GM18499 (cell line): ENCODE measurements around the gene MAPK8.

ENCODE experiments used
- ATAC-seq: cut with Tn5 transposase; IDR thresholded peaks from one replicate; pipeline ENCODE4 v1.9.1; 2021; ENCODE audit warnings: moderate number of reproducible peaks; ENCODE audit not compliant: insufficient read depth, unreplicated experiment

MAPK8 gene

DNA sequence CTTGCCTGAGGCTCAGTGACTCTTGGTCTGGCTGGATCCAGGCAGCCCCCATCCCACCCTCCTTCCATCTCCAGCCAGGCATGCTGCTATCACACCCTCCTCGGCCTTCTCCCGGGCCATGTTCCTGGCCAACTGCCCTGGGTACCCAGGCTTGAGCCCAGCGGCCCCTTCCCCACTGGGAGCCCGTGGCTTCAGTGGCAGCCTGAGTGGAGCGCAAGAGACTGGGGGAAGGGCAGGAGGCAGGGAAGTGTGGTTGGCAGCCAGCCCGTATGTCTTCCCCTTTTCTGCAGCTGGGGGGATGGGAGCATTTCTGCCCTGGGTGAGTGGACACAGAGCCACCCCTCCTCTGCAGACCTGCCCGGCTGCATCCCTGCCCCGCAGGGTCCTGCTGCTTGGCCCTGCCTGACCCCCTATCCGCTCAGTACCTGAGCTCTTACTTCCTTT, 149.9 kb downstream of the MAPK8 start:
- ATAC-seq: no peak

DNA sequence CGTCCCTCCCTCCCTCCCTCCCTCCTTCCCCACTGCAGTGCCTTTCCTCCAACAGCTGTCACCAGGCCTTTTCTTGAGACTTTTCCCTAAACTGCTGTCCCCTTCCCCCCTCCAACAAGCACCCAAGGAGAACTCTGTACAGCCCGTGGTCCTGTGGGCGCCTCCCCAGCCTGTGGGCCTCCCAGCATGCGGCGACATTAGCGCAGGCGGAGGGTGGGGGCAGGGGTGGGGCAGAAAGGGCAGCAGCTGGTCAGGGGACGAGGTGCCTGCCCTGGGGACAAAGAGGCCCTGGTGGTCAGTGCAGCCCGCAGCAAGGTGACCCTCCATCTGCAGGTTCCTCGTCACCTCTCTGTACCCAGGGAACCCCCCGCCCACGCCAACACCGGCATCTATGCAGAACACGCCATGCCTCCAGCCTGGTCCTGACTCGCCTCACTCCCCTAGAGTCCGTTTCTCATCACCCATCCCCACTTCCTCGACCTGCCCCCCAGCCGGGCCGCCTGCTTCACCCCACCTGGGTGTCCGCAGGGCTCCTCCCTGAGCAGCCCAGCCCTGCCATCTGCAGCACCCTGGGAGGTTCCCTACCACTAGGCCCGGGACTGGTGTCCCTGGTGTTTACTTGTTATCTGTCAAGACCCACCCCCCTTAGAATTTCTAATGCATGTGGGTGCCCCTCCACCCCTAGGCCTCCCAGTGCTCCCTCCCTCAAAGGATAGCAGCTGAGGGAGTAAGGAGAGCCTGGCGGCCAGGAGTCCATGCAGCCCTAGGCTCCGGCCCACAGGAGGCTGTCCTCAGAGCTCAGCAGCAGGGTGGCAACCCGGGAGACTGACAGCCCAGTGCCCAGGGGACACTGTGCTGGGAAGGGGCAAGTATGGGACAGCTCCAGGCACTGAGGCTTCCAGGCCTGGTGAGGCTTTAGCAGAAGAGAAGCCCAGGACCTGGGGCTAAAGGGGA, 150.6 kb downstream of the MAPK8 start:
- ATAC-seq: no peak

DNA sequence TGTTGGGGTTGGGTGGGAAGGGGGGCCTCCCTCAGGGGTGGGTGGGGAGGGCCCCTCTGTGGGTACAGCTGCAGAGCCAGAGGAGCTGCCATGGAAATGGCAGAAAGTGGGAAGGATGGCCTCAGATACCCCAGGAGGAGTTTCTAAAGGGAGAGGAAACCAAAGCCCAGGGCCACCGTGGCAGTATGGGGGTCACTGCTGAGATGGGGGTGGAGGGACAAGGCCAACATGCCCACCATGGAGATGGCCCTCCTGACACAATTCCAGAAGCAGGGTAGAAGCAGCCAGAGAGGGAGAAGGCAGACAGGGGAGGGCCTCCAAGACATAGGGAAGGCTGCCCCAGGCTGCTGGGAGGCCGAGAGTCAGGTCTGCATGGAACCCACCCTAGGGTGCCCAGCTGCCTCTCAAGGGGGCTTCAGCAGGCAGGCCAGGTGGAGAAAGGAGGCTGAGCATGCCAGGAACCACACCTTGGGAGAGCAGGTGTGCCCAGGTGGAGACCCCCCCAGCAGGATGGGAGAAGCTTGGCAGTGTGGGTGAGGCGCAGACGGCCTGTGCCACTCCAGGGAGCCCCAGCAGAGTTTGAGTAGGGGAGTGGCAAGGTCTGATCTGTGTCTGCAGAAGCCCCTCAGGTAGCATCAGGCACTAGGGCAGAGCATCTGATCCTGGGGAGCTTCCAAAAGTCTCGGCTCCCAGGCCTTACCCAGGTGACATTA, 151.6 kb downstream of the MAPK8 start:
- no peak for ATAC-seq

DNA sequence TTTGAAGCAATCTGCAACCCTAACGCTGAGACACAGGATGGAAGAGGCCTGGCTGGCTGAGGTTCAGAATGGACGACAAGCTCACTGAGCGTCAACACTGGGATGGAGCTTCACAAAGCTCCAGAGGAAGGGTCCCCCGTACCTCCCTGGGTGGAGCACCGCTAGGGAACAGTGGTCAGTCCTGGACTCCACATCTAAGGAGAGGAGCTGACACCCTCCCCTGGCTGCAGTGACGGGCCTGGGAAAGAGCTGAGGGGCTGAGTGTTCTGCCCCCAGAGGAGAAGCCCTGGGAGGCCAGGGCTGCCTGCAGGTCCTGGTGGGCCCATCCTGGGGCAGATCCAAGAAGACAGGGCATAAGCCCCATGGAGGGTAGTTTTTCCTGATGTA, 152.2 kb downstream of the MAPK8 start:
- no peak for ATAC-seq

DNA sequence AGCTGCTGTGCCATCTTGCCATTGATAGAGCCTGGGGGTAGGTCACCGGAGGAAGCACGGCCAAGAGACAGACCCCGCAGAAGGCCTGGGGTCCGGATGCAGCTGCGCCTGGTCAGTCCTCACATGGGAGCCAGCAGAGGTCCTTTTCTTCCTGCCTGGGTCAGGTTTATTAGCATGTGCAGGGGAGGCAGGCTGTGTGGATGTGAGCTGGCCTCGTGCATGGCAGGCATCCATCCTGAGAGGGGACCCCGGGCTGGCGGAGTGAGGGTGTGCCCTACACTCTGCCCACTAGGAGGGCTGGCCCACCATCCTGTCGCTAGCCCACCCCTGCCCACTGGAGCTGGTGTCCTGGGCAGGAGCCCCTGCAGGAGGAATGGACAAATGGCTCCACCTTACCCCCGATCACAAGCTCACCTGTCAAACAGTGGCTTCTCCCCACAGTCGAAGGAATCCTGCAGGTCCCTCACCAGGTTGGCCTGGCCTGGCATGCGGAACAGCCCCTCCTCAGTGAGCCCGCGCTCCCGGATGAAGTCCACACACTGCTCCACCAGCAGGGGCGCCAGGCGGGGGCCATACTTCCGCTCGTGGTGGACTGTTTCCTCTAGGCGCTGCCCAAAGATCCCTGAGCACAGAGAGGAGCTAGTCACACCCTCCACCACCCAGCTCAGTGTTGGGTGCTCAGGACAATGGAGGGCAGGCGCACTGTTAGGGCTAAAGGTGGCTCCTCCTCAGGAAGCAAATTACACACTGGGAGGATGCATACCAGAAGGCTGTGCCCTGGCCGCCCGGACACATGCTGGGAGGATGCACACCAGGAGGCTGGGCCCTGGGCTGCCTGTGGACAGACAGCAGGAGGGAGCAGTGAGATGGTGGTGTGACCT, 153.0 kb downstream of the MAPK8 start:
- no peak for ATAC-seq

DNA sequence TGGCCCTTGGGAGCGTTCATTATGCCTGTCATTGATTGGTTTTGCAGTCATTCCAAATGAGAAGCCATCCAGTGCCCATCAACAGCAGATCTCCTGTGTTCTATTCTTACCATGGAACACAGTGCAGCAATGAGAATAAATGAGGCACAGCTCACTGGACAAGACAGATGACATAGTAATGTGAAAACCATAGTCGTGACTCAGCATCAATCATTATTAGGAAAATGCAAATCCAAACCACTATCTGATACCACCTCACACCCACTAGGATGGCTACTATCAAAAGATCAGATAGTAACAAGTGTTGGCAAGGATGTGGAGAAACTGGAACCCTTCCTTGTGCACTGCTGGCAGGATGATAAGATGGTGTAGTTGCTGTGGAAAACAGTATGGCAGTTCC, 153.7 kb downstream of the MAPK8 start:
- ATAC-seq: no peak

DNA sequence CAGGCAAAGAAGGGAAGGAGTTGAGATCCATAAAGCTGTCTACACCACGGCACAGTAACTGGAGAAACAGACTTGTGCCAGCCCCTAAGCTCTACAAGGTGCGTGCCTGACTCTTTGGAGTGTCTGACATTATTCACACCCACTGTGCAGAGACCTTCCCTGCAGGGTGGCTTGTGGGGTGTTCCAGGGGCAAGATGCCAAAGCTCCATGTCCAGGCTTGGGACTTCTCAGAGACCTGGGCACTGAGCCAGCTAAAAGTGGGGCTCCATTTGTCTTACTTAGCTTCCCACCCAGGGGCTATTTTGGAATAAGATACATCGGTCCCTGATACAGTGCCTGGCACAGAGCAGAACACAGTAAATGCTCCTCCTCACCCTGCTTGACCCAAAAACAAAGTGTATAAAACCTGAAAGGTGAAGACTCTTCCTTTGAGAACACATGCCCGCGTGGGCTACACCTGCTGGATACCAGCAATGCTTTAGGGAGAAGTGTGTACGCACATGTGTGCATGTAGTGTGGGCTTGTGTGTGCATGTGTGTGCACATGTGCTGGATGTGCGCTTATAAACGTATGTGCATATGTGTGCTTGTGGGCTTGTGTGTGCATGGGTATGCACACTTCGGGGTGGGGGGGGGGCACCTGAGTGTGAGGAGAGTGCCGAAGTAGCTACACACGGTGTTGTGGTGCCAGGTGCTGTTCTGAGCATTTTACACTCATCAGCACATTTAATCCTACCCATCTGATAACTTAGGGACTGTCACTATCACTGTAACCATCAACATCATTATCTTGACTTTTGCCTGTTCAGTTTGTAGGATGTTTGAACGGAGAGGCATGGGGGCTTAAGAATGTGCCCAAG, 155.4 kb downstream of the MAPK8 start:
- no peak for ATAC-seq

DNA sequence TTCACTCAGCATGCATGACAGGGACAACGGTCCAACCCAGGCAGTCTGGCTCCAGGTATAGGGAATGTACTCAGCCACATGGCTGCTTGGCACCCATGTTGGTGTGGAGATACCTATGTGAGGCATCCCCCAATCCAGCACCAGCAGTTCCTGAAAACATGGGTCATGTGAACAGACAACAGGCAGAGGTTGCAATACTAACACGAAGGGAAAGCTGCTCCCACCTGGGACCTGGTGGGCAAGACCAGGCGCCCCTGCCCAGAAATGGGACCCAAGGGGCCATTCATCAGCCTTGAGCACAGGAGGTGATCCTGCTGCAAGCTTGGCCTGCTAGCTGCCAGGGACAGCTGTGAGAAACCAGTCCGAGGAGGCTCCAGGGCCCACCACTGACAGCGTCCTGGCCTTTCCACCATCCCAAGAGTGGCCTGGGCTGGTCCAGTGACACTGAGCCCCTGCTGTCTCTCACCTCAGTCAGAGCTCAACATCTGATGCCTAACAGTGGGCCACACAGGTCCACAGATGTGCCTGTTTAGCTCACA, 156.1 kb downstream of the MAPK8 start:
- no peak for ATAC-seq

DNA sequence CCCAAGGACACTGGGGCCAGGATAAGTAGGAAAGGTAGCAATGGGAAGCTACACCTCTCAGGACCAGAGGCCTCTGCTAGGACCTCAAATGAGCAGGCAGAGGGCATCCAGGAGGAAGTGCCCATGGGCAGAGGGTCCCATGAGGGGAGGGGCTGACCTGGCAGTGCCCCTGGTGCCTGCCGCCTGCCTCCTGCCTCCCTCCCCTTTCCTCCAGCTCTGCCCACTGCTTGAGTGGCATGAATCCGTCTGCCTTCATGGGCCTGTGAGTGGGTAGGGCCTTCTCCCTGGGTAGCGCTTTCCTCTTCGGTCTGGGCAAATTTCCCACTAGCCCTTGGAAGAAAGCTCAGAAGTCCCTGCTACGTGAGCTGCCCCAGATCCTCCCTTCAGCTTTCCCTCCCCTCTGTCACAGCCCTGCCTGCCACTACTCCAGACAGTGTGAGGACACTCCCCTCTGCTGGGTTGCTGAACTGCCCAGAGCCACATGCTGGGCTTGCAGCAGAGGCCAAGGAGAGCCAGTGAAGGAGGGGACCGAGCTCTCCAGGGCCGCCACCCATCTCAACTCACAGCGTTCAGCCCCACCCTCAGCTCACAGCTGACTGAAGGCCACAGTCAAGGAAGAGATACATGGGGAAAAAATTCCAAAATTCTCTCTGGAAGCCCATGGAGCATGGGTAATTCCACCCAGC, 157.0 kb downstream of the MAPK8 start:
- ATAC-seq: no peak

DNA sequence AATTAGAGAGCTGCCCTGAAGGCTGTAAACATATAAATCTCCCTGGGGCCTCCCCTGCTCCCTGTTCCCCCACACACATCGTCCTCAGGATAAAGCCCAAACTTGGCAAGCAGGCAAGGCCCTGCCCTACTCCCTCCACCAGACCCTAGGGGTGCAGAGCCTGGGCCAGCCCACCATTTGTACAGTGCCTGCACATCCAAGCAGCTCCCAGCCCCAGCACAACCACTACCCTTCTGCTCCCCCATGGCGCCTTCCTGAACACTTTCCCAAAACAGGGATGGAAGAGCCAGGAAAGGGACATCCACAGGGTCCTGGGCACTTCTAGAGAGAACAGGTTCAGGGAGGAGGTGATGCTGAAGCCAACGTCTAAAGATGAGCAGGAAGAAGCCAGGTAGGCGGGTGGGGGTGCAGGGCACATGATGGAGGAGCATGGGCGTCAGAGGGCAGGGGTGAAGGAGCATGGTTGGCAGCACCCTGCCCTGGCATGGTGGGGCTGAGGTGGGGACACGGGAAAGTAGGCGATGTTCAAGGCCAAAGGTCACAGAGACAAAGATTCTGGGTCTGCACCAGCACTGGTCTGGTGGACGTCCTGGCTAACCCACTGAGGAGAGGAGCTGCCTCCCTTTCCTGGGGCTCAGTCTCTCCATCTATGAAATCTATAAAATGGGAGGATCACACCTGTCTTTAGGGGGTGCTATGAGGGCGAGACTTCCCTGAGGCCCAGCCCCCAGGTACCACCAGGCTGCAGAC, 157.8 kb downstream of the MAPK8 start:
- ATAC-seq: no peak

DNA sequence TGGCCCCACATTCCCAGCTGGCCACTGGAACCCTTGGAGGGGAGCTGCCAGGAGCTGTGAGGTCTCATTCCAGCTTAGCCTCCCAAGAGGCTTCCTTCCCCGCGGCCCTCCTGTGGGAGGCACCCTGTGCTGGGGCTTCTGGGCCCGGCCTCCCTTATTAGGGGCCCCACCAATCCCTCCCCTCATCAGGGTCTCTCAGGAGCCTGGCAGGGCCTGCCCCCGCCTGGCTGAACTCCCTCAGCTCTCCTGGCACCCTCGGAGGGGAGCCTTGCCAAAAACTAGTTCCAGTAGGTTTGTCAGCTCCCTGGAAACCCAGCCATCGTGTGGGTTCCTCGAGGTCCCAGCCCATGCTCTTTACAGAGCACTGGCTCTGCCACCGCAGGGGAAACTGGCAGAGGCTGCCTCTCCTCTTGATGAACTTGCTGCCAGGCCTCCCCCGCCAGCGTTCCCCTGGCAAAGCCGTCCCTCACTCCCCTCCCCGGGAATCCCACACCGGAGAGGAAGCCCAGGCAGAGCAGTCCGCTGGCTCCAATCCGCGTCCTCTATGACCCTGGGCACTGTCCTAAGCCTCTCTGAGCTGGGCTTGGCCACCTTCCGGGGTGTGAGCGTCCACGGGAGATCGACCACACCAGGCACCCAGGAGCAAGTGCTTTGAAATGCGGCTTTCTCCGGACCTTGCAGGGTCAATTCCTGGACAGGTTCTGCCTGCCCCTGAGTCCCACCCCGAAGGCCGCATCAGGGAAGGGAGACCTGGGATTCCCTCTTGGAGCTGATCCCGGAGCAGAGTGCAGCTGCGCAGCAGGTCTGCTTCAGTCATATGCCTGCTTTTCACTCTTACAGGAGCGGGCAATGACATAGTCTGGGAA, 158.6 kb downstream of the MAPK8 start:
- no peak for ATAC-seq

DNA sequence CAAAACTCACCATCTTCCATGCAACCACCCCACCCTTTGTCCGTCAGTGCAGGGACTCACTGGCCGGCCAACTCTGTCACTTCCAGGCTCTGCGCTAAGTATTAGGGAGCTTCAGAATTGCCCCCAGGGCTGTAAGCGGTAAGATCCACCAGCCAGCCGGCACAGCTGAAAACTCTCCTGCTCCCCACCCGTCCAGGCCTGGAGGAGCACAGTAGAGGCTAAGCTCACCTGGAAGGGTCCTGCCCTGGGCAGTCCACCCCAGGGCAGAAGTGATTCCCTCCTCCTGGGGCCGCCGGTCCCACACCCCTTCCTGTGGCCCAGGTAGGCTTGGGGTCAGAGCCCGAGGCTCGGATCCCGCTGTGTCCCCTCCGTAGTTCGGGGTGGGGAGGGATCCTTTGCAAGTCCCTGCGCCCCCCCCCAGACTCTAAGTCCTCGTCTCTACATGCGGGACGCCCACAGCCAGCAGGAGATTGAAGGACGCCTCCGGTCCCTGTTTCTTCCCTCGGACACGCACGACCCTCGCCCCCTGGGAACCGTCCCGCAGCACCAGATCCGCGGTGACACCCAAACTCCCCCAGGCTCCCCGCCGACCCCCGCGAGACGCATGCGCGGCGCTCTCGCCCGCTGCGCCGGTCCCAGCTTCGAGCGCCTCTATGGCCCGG, 159.5 kb downstream of the MAPK8 start:
- no peak for ATAC-seq

DNA sequence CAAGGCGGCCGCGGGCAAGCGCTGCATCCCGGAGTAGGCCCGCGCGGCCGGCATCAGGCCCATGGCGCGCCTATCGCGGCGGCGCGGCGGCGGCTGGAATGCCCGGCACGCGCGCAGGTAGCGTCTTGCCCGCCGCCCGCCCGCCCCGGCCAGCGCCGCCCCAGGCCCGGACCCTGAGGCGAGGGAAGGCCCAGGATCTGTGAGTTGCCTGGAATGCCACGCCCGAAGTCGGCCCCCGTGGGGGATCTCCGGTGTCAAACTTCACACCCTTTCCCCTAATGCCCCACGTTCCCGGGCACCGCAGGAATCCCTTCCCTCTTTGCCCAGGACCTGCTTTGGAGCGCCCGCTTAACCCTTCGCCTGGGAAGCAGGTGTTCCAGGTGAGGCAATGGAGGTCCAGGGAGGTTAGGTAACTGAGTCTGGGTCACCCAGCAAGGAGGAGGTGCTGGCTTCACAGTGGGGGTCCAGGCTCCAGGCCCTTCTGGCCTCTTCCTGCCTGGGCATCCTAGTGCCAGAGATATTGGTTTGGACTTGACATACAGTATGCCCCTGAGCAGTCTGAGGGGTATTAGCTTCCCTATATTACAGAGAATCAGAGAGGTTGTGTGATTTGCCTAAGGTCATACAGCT, 160.2 kb downstream of the MAPK8 start:
- ATAC-seq: no peak

DNA sequence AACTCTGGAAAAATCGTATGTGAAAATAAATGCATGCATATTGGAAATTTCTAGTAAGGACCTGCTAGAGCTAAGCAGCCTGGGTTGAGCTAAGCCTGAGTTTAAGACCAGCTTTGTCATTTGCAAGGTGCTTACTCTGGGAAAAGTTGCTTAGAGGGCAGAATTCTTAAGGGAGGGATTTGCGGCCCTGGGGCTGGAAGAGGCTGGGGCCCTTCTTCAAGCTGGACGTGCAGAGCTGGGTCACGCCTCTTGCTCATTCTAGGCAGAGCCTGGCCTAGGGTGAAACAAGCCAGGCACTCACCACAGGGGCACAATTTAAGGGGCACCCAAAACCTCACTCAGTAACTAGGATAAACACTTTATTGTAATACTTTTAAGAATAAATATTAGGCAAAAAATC, 161.2 kb downstream of the MAPK8 start:
- ATAC-seq: no peak

DNA sequence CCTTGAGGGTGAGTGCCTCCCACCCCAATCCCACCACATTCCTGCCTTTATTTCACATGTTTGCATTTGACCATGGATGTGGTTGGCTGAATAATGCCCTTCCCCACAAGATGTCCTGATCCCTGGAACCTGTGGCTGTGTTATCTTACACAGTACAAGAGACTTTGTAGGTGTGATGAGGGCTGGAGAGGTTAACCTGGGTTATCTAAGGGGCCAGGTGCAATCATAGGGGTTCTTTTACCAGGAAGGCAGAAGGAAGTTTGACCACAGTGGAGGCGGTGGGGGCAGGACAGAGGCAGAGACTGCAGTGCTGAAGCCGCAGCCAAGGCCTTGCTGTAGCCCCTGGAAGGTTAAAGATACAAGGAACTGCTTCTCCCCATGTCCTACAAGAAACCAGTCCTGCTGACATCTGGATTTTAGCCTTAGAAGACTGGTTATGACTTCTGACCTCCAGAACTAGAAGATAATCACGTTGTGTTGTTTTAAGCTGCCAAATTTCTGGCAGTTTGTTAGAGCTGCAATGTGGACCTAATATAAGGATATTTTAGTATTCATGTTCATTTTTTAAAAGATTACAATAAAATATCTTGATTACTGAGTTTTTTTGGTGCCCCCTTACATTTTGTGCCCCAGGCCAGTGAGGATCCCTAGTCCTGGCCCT, 161.8 kb downstream of the MAPK8 start:
- ATAC-seq: no peak
